ENCODE measurements around the gene MINDY4. TPM values are rescaled to one million over a fixed set of nuclear protein-coding genes. Genes with fewer than 3 reads are reported as not detected.

Gene MINDY4
- total and polyA plus RNA-seq, 2 of the 8 experiments (the other 6 are each of a cell fraction or from before 2014, with no cell fraction given): 1.3 to 3.6 TPM

- Histone ChIP-seq H3K4me2 (ENCODE audit: insufficient read depth in 1 of 2, low read depth in 2 of 2, low read length in 2 of 2) (no peak overlapping the region), H3K27ac (ENCODE audit: low read depth, low read length) (no peak overlapping the region), H3K18ac (ENCODE audit: extremely low read depth, low read length) (no peak overlapping the region), H3K79me1 (ENCODE audit: low read depth, low read length) (no peaks in the 10 kb centered on the region), H2BK15ac (ENCODE audit: low read length) (no peak overlapping the region), H2AFZ (ENCODE audit: low read length) (no peak overlapping the region), H3K27me3 (replicated peaks in 1 of 4; ENCODE audit: control insufficient read depth in 3 of 4, extremely low read depth in 1 of 4, insufficient read depth in 3 of 4, low read length in 3 of 4) (no peaks in the 10 kb centered on the region), H2BK12ac (ENCODE audit: low read depth, low read length) (no peak overlapping the region), H4K20me1 (replicated peaks in 1 of 2; ENCODE audit: control insufficient read depth in 1 of 2, insufficient read depth in 2 of 2, low read length in 2 of 2) (no peaks in the 10 kb centered on the region), H3K9me3 (ENCODE audit: insufficient read depth in 2 of 2, low read depth in 1 of 2, low read length in 1 of 2) (no peaks in the 10 kb centered on the region), H3K23ac (ENCODE audit: insufficient read length) (no peak overlapping the region), H3K9ac (replicated peaks in 1 of 4; ENCODE audit: extremely low read depth in 1 of 4, low read depth in 3 of 4, low read length in 3 of 4) (no peak overlapping the region), H4K5ac (ENCODE audit: insufficient read length, low read depth, low read length) (no peak overlapping the region), H3K4ac (replicated peaks; ENCODE audit: insufficient read length, low read depth, low read length) (no peak overlapping the region), H2BK20ac (ENCODE audit: low read length) (no peak overlapping the region), H3K56ac (replicated peaks; ENCODE audit: insufficient read length, low read depth, low read length) (no peak overlapping the region), H3K79me2 (ENCODE audit: control insufficient read depth in 1 of 2, insufficient read depth in 2 of 2, low read length in 2 of 2) (no peaks in the 10 kb centered on the region), H3K4me1 (replicated peaks in 1 of 4; ENCODE audit: control insufficient read depth in 3 of 4, insufficient read depth in 4 of 4, low read length in 3 of 4) (0 out of 7 replicates have a peak, but pooled peaks cover 0 to 1% (median 0%) of the 10 kb centered on the region in 4 experiments), H4K91ac (replicated peaks; ENCODE audit: insufficient read length, low read length) (no peak overlapping the region), H3K4me3 (ENCODE audit: extremely low read depth in 1 of 4, insufficient read depth in 2 of 4, low read depth in 3 of 4, low read length in 4 of 4) (no peak overlapping the region), H2BK5ac (ENCODE audit: low read depth, low read length) (no peak overlapping the region), H3K23me2 (ENCODE audit: low read depth, low read length) (no peaks in the 10 kb centered on the region), H2BK120ac (replicated peaks; ENCODE audit: low read depth, low read length) (no peak overlapping the region), H4K8ac (ENCODE audit: extremely low read depth, insufficient read depth, low read length) (no peak overlapping the region), H3K14ac (ENCODE audit: insufficient read length) (no peak overlapping the region), H2AK5ac (ENCODE audit: low read depth, low read length) (no peak overlapping the region), H3K36me3 (ENCODE audit: control insufficient read depth in 2 of 4, insufficient read depth in 4 of 4, low read length in 3 of 4) (no peaks in the 10 kb centered on the region)
- DNase-seq (ENCODE audit: low read depth in 1 of 2, low spot score in 2 of 2) (no peak), FAIRE-seq (no peak)
- POLR2A ChIA-PET (ENCODE audit: partially characterized antibody): interaction anchor here (0.9 kb wide), 1 partner anchor 11 kb away, joined by 3 read pairs; no protein-coding TSS in a partner anchor
- 86% methylated on average over 7 of the region's 7 CpGs; no CpG with 5 or more reads in 1 of the 2 experiments for WGBS, 2 experiments (ENCODE audit: extremely low coverage in 1 of 2, insufficient coverage in 1 of 2, insufficient read length in 1 of 2, insufficient replicate concordance in 2 of 2, low coverage in 1 of 2, low lambda C conversion rate in 2 of 2, missing lambda C conversion rate in 1 of 2)
- CTCF ChIA-PET (ENCODE audit: partially characterized antibody): no interaction called here
These were observed 70.8 kb downstream of the MINDY4 start for GRCh38 chr7:30841801-30842541.

Data from H1 (cell line).